Hypothalamus (tissue), 51 donors: ENCODE data around the gene ATF1.

ENCODE experiments used
- DNase-seq, 51 donors: peaks; one replicate each; lab custom pipeline; 2025; lab: John Stamatoyannopoulos, UW

ATF1 gene

DNA sequence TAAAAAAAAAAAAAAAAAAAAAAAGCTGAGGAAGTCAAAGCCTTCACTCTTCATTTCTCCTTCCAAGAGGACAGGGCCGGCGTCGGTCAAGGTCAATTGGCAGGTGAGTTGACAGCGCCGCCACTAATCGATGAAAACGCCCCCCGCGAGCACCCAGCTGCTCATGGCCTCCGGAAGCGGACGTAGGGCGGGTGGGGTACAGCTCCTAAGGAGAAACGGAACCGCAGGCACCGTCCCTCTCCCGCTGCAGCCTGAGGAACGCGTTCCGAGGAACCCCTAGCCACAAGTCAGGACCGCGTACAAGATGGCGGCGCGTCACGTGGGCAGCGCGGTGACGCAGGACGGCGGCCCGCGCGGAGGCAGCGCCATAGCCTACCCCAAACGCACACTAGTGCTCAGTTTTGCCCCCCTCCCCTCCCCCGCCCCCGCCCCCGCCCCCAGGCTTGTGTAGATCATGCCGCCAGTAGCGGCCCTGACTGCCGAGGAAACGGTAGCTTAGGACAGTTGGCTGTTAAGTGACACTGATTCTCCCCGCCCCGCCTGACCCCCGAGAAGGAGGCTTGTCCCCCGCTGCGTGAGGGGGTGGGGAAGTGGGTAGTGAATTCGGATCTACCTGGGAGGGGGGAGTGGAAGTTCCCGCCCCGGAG lies at the start of gene ATF1:
Gene ATF1, plus strand, starts transcription at position 463 of the 647 bp plus-strand sequence. CDS start 16,045 bp downstream, outside the sequence.
- peak; percentile 58 to 94 (median 84) for DNase-seq

DNA sequence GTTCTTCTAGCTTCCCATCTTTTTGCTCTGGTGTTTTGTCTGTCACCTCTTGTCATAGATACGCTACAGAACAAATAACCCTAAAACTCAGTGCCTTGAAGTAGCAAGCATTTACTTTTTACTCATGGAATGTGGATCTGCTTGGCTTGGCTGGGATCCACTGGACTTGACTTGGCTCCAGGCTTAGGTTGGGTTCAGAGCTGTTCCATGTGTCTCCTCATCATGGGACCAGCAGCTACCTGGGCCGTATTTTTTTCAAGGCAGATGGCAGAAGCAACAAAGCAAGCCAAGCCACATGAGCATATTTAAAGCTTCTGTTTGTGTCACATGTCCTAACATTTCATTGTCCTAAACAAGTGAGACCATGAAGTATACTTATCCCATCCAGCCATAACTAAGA lies 48.7 kb upstream of the ATF1 start:
- DNase-seq = no peak

DNA sequence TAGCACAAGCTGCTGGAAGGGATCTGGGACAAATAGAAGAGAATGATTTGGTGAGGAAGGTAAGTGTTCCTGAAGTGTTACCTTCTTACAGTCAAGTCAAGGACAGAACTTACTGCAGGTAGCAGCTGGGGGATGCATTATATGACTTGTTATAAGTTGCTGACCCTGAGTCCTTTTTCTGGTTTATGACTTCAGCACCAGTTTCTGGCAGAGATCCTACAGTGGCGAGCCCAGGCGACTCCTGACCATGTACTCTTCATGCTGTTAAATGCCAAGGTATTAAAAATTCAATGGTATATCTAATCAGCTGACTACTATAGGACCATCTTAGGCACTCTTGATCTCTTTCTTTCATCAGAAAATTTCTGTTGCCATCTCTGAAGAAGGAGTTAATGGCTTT lies 45.1 kb upstream of the ATF1 start:
- DNase-seq = no peak

DNA sequence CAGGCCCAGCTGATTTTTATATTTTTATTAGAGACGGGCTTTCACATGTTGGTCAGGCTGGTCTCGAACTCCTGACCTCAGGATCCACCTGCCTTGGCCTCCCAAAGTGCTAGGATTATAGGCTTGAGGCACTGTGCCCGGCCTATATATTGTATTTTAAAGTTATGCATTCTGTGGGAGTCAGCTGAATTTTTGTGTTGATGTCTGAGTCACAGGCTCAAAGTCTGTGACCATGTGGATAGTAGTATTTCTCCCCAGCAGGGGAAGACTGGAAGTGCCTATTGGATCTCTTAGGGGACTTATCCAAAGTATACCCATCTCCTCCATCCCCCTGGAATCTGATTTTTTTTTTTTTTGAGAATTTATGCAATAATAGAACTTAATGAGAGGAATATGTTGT lies 43.8 kb upstream of the ATF1 start:
- DNase-seq = no peak

DNA sequence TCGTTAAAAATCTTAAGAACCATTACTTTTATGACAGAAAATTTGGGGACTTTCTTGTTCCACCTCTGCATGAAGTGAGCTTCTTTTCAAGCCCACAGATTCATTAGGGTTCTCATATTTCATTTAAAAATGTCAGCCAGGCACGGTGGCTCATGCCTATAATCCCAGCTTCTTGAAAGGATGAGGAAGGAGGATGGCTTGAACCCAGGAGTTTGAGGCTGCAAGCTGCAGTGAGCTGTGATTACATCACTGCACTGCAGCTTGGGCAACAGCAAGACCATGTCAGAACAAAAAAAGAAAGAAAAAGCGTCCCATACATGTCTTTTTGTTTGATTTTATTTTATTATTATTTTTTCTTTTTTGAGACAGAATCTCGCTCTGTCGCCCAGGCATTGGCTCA lies 43.4 kb upstream of the ATF1 start:
- DNase-seq = no peak

DNA sequence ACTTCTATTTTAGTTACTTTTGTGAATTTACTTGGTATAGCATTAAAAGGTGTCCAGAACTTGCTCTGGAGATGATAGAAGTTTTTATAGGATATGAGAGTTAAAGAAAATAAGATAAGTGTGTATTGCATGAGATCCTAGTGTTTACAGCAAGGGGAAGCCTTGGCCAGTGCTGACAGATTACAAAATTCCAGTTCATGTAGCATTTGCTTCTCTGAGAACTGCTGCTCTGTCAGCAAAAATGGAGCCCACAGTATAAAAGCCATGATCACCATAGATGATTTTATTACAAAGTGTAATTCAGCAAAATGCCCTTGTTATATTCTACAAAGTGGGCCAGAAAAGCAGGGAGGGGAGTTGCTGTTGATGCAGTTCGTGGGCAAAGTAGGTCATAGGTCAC lies 40.0 kb upstream of the ATF1 start:
- no peak for DNase-seq

DNA sequence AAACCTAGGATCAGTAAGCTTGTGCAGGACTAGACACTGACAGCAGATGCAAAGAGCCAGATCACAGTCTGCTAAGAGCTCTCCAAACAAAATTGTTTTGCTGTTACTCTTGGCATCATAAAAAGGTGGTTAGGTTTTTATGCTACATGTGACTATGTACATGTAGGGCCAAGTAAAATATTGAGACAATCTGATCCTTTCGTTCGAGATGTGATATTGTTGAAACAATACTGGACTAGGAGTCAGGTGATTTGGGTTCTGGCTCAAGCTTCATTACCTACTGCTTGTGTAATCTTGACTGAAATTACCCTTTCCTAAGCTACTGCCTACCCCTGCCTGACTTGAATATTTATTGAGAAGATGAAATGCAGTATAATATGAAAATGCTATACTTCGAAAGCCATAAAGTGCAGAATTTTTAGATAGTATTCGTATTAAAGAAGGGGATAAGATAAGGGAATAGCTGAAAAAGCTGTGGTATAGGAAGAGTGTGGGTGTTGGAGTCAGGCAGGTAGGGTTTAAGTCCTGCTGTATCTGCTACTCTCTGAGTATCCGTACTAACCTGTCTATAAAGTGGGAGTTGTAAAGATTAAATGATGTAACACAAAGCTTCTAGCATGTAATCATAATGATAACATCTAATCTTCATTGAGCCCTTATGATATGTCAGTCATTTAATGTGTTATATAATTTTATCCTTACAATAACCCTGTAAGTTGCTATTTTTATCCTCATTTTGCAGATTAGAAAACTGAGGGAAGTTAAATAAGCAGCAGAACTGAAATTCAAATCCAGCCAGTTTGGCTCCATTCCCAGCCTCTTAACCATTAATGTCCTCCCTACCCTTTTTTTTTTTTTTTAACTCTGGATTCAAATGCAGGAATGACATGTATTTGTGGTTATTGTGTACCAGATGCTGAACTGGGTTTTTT lies 38.6 kb upstream of the ATF1 start:
- no peak for DNase-seq

DNA sequence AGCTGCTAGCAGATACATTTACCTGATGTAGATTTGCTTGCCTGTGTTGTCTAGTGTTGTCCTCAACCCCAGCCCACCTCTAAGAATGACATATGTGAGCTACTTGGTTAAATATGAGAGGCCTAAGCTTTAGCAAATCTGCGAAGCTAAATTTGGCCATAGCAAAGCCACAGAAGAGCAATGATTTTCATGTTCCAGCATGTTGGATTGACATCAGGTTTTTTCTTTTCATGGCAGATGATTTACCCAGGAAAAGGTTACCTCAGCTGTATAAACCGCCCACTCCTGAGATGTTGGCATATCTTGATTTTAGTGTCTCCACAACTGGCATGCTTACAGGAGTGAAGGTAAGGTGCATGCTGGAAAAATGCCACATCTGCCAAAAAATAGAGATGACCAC lies 36.4 kb upstream of the ATF1 start:
- no peak for DNase-seq

DNA sequence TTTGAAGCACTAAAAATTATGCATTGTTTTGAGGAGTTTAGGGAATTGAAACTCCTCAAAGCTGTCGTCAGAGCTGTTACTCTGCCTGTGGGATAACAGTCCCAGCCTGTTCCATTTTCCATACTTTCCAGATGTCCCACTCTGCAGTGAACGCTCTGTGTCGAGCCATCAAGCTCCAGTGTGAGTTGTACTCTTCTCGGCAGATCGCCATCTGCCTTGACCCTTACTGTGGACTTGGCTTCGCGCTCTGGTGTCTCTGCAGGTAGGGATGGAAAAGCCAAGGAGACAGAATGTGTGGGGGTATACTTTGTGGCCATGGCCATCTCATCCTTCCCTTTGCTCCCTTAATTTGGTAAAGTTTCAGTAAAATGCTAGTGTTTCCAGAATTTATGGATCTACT lies 35.5 kb upstream of the ATF1 start:
- DNase-seq = peak in 1 of 51 donors; percentile 3

DNA sequence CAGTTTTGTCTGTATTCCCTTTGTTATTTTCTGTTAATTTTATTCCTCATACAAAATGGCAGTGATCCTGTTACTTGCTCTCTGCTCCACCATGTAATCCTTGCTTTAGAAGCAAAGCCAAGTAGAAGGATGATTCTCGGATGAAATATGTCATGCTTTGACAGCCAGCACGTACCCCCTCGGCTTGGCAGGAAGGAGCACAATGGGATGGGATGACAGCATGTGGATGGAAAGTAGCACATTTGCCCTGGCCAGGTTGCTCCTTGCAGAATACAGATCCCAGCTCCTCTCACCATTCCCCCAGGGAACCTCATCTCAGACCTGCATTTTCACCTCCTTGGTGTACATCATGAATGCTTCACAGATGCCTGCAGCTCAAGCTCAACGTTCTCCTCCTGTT lies 35.1 kb upstream of the ATF1 start:
- no peak for DNase-seq

DNA sequence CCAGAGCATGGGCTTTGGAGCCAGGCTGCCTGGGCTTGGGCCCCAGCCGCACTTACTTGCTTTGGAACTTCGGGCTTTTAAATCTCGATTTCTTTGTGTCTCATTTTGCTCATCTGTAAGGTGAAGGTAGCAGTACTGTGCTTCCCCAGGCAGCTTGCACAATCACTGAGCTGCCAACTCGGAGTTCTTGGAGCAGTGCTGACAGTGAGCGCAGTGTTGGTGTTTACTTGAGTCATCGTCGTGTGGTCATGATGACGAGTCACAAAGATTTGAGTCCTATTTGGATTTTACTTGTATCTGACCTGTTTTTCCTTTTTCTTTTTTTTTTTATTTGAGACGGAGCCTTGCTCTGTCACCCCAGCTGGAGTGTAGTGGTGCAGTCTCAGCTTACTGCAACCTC lies 31.3 kb upstream of the ATF1 start:
- peak in 2 of 51 donors; percentile 10 to 24 for DNase-seq

DNA sequence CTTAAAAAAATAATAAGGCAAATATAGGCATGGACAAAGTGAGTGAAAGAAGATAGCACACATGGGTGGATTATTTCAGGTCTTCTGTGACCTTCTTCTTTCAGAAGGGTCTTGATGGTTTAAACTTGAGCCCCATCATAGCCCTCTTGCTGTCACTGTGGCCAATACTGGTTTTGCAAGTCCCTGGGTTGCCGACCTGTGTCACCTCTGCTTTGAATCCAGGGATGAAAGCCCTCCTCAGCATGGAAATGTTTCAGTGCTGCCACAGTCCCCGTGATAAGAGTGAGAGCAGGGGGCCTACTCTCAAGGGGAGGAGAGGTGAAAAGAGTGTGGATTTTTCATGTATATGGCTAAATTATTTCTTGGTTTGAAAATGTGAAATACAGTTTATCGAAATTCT lies 30.2 kb upstream of the ATF1 start:
- DNase-seq = no peak

DNA sequence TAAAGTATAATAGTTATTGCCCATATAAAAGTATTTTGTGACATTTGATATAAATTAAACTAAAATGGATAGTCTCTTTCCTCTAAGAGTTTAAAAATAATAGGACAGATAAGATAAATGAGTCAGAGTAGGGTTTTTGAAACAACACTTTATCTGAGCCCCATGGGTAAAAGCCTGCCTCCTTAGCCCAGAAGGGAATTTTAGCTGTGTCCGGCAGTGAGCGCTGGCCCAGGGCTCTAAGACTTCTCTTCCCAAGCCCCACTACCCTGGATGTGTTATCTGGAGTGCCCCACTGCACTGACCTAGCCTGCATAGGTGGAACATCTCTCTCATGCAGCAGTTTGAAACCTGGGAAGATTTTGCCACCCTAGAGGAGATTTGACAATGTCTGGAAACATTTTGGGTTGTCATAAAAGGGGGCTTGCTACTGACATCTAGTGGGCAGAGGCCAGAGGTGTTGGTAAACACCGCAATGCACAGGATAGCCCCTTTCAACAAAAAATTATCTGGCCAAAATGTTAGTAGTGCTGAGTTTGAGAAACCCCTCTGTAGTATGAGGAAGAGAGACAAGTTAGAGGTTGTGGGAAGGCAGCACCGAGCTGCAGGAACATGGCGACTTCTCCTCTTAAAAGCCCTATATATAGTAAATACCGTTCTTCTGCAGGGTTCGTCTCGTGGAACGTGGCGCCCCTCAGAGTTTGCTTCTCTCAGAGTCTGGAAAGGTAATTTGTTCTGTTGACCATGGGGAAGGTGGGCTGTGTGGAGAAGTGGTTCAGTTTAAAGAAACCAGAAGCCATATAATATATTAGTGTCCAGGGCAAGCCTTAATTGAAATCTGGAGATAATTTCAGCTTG lies 29.3 kb upstream of the ATF1 start:
- peak in 8 of 51 donors; percentile 4 to 14 (median 10) for DNase-seq

DNA sequence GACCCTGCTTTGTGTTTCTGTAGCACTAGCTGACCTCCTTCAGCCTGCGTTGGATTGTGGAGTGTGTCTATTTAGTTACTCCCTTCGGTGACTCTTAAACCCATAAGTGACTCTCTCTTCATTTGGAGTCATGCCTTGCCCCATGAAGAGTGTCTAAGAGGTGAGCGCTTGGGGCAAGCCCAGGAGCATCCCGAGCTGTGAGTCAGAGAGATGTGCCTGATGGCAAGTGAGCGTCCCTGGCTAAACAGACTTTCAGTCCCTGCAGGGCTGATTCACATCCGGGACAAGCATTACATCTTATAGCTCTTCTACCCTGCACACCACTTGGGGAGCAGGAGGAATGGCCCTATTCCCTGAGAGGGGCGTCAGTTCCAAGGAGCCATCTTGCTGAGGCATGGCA lies 24.3 kb upstream of the ATF1 start:
- DNase-seq = no peak

DNA sequence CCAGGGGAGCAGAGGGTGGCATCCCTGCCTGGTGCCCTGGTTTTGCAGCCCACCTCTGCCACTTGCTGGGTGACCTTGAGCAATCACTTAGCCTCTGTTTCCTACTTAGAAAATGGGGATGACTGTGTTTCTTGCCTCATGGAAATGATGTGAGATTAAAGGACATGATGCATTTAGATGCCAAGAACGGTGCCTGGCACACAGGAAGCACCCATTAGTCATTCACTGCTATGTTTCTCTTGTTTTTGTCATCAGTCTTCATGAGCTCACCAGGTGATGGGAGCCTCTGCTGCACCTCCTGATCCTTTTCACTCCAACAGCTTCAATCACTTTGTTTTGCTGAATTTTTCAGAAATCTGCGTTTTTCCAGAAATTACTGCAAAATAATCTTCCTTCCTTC lies 23.6 kb upstream of the ATF1 start:
- no peak for DNase-seq

DNA sequence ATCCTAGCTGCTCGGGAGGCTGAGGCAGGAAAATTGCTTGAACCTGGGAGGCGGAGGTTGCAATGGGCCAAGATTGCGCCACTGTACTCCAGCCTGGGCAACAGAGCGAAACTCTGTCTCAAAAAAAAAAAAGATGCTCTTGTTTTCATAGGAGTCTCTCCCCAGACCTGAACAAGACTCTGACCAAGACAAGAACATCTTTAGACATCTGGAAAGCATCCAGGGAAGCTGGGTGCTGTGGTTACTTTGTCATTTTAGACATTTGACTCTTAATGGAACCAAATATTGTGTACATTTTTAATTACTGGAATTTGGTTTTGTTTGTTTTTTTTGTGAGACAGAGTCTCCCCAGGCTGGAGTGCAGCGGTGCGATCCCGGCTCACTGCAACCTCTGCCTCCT lies 21.1 kb upstream of the ATF1 start:
- DNase-seq = no peak

DNA sequence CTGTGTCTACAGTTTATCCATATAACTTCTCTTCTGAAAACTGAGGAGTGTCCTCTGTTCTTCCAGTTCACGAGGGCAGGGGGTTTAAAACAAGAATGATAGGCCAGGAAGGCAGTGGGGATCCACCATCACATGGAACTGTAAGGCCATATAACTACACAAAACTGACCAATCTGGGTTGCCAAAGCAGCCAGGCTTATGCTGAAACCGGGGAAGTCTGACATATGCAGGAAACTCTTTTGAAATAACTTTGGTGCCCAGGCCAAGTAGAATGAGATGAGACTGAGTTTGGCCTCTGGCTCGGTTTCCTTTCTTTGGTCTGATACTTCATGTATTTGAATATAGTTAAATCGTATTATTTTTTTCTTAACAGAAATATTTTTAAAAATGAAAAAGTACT lies 18.0 kb upstream of the ATF1 start:
- no peak for DNase-seq

DNA sequence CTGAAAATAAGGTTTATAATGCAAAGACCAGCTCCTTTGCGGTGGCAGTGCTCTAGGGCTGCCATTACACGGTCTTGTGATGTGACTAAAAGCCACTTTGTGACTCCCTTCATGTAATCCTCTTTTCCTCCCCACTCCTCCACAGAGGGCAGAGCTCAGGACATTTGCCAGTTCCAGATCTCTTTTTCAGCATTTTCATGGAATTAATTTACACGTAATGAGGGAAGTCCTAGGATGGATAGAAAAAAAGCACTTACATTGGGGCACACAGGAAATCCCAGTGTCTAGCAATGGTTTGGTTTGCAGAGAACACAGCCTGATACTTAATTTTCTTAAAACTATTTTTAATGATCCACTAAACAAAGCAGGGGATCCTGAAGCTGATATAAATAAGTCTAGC lies 17.5 kb upstream of the ATF1 start:
- DNase-seq = no peak

DNA sequence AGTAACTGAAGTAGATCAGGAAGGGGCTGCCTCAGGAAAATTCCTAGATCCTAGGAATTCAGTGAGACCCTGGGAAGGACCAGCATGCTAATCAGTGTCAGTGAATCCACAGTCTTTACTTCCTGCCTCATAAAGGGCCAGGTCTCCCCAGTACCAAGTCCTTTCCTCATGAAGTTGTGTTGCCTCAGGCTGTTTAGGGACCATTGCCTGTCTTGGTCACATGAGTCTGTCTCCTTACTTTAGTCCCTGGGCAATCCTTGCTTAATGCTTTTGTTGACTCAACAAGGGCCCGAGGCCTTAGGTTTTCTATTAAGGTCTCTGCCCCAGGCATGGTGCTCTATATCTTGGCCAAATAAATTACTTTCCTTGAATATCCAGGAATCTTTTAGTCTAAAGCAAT lies 16.1 kb upstream of the ATF1 start:
- DNase-seq = no peak

DNA sequence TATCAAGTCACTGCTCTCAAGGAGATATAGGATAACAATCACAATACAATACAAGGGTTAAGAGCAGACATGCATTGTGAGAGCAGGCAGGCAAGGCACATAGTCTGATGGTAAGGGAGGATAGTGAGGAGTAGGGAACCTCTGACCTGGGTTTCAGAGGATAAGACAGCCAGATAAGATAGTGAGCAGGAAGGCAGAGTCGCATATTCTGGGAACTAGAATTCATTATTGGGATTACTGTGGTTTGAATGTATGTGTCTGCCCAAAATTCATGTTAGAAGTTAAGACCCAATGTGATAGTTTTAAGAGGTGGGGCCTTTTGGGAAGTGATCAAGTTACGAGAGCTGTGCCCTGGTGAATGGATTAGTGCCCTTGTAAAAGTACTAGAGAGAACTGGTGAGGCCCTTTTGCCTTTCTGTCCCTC lies 14.4 kb upstream of the ATF1 start:
- no peak for DNase-seq

DNA sequence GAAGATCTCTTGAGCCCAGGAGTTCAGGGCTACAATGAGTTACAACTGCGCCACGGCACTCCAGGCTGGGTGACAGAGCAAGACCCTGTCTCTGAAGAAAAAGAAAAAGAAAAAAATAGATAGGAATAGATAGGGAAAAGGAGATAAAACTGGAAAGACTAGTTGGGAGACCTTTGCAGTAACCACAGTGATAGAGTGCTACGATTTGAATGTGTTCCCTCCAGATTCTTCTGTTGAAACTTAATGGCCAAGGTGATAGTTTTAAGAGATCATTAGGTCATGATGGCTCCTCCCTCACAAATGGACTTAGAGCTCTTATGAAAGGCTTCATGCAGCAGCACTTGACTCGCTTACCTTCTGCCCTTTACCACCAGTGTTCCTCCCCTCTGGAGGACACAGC lies 13.5 kb upstream of the ATF1 start:
- no peak for DNase-seq
